ENCODE results near the gene MPC1.
"Not testable (repeated sequence)": the region's sequence is repeated elsewhere in the genome, so short reads cannot be mapped to it uniquely, and the experiment has no call there.

Gene MPC1

DNA sequence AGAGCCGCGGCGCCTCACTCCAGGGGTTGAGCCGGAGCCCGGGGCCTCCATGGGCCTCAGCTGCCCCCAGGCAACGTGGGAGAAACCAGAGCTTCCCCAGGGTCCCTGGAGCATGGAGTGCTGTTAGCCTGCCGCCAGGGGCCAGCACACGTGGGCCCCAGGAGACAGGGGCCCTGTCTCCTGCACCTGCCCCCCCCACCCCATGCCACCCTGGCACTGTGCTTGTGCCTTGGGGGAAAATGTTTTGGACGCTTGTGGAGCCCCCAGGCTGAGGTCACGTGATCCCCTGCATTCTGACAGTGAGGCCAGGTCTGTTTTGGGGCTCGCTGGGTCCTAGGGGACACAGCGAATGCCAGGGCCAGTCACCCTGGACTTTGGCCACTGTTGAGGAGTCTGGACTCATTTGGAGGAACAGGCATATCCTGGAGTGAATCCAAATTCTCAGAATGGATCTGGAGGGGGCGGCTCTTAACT lies 30.2 kb upstream of the MPC1 start:
- no peak for DNase-seq
- Mint-ChIP-seq H3K36me3 (ENCODE audit: low read depth) (peaks cover 12% of the 10 kb centered on the region), H3K4me3 (no peak overlapping the region), H3K4me1 (peaks cover 64% of the 10 kb centered on the region), H3K27me3 (no peaks in the 10 kb centered on the region), H3K9me3 (peaks cover 12% of the 10 kb centered on the region), H3K27ac (no peak overlapping the region)
- no peak for ATAC-seq

DNA sequence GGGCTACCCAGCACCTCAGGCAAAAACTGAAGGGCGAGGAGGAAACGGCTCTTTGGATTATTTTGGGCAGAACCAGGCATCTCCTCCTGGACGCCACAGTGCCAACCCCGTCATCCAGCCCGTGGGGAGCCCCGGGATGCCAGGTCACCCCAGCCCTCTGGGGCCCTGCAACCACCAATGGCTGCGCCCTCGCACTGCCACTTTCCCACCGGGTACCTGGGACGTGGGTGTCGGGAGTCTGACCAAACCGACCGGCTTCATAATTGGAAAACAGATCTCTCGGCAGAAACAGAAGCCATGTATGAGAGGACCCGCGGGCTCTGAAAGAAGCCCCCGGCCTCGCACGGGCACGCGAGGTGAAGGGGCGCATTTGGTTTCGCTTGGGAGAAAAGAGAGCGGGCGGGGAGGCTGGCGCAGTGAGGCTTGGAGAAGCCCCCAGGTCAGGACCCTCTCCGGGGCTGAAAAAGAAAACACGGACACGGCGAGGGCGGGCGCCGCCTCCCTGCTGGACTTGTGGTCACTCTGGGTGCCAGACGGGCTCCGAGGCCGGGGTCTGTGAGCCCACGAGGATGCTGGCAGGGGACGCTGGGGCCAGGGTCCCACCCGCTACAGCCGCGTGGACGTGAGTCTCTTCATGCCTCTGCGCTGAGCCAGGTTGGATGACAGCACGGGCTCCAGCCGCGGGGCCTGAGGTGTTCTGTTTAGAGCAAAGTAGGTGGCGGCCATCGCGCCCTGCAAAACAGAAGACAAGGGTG lies 29.6 kb upstream of the MPC1 start:
- Mint-ChIP-seq H3K27me3 (no peaks in the 10 kb centered on the region), H3K4me3 (no peak overlapping the region), H3K27ac (no peak overlapping the region), H3K36me3 (ENCODE audit: low read depth) (peaks cover 12% of the 10 kb centered on the region), H3K9me3 (peaks cover 12% of the 10 kb centered on the region), H3K4me1 (peaks cover 59% of the 10 kb centered on the region)
- DNase-seq (no peak), ATAC-seq (no peak)

- H3K4me1 Mint-ChIP-seq, result peaks cover 53% of the 10 kb centered on the region
- ATAC-seq, result no peak
- H3K27me3 Mint-ChIP-seq, result no peaks in the 10 kb centered on the region
- peaks cover 10% of the 10 kb centered on the region for H3K9me3 Mint-ChIP-seq
- H3K27ac Mint-ChIP-seq, result no peak overlapping the region
- peaks cover 10% of the 10 kb centered on the region for H3K36me3 Mint-ChIP-seq (ENCODE audit: low read depth)
- H3K4me3 Mint-ChIP-seq, result no peak overlapping the region
- no peak for DNase-seq
Observed at GRCh38 chr6:166411721-166412151, 29.0 kb upstream of the MPC1 start.

DNA sequence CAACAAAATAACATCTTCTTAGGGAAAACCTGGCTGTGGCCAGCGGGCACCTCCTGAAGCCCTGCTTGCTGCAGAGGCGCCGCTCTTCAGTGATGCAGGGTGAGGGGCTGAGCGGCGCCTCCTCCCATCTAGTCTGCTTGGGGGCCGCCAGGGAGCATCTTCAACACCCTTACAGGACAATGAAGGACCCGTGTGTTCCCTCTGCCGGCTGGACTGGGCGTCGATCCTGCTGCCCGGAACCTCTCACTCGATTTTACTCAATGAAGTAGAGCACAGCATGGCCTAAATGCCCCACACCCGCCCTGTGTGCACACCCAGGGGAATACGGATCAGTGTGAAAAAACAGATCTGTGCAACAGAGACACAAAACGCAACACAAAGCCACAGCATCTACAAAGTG lies 28.5 kb upstream of the MPC1 start:
- ATAC-seq (no peak), DNase-seq (no peak)
- Mint-ChIP-seq H3K4me3 (no peak overlapping the region), H3K27ac (no peak overlapping the region), H3K4me1 (peaks cover 48% of the 10 kb centered on the region), H3K27me3 (no peaks in the 10 kb centered on the region), H3K36me3 (ENCODE audit: low read depth) (peaks cover 6% of the 10 kb centered on the region), H3K9me3 (peaks cover 5% of the 10 kb centered on the region)

DNA sequence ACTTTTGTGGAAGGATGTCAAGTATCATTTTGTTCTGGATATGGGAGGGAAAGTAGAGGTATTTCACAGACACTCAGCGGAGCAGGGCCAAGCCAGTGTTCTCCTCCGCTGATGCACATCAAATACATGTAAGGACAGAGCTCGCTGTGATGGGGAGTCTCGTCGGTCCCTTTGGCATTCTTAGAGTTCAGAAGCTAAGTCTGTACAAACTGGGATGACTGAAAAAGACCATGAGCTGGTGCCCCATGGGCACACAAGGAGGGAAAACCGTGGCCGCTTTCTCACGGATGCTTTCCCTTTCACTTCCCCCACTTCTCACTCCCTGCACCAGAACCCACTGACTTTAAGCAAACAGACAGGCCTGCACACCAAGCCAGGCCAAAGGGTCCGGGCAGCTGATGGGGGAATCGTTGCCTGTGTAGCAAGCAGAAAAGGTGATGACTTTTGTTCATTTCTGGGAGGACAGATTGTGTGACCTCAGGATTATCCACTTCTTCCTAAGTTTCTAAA lies 27.7 kb upstream of the MPC1 start:
- Mint-ChIP-seq H3K9me3 (no peaks in the 10 kb centered on the region), H3K27ac (no peak overlapping the region), H3K36me3 (ENCODE audit: low read depth) (no peaks in the 10 kb centered on the region), H3K4me1 (peaks cover 40% of the 10 kb centered on the region), H3K4me3 (no peak overlapping the region), H3K27me3 (no peaks in the 10 kb centered on the region)
- DNase-seq (no peak), ATAC-seq (no peak)

- Mint-ChIP-seq H3K9me3 (no peaks in the 10 kb centered on the region), H3K27ac (no peak overlapping the region), H3K36me3 (ENCODE audit: low read depth) (no peaks in the 10 kb centered on the region), H3K27me3 (no peaks in the 10 kb centered on the region), H3K4me3 (no peak overlapping the region), H3K4me1 (peaks cover 28% of the 10 kb centered on the region)
- DNase-seq, result no peak
- ATAC-seq, result no peak
Observed at GRCh38 chr6:166408936-166409755, 26.4 kb upstream of the MPC1 start.

- Mint-ChIP-seq H3K27me3 (no peaks in the 10 kb centered on the region), H3K4me1 (peaks cover 12% of the 10 kb centered on the region), H3K27ac (no peak overlapping the region), H3K4me3 (no peak overlapping the region), H3K36me3 (ENCODE audit: low read depth) (no peaks in the 10 kb centered on the region), H3K9me3 (no peaks in the 10 kb centered on the region)
- DNase-seq (no peak), ATAC-seq (no peak)
Observed at GRCh38 chr6:166406197-166406596, 23.5 kb upstream of the MPC1 start.

- DNase-seq, result no peak
- peaks cover 4% of the 10 kb centered on the region for H3K4me1 Mint-ChIP-seq
- H3K36me3 Mint-ChIP-seq (ENCODE audit: low read depth), result no peaks in the 10 kb centered on the region
- no peak overlapping the region for H3K4me3 Mint-ChIP-seq
- no peak for ATAC-seq
- no peak overlapping the region for H3K27ac Mint-ChIP-seq
- H3K9me3 Mint-ChIP-seq, result no peaks in the 10 kb centered on the region
- no peaks in the 10 kb centered on the region for H3K27me3 Mint-ChIP-seq
Observed at GRCh38 chr6:166405386-166405785, 22.6 kb upstream of the MPC1 start.

GRCh38 chr6:166402582-166403277 lies 20.0 kb upstream of the MPC1 start:
- Mint-ChIP-seq H3K9me3 (no peaks in the 10 kb centered on the region), H3K27ac (no peak overlapping the region), H3K27me3 (no peaks in the 10 kb centered on the region), H3K36me3 (ENCODE audit: low read depth) (no peaks in the 10 kb centered on the region), H3K4me3 (no peak overlapping the region), H3K4me1 (no peaks in the 10 kb centered on the region)
- no peak for DNase-seq
- no peak for ATAC-seq

DNA sequence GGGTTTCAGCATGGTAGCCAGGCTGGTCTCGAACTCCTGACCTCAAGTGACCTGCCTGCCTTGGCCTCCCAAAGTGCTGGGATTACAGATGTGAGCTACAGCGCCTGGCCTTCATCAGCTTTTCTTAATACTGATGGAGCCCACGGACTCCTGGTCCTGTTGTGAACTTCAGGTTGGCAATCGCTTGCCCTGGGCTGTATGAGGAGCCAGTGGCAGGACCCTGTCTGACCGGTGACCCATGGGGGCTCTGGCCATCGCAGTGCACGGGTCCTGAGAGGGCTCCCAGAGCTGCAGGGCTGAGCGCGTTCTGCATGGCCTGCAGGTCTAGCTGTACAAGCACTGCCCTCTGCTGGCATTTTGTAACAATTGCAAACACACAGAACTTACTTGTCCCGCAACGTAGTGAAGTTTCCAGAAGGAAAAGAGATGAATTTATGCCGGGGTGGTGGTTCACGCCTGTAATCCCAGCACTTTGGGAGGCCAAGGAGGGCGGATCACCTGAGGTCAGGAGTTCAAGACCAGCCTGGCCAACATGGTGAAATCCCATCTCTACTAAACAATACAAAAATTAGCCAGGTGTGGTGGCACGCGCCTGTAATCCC lies 18.0 kb upstream of the MPC1 start:
- ATAC-seq (peak; percentile 55), DNase-seq (peak; percentile 57)
- H3K27ac Mint-ChIP-seq; H3K27me3 Mint-ChIP-seq; H3K4me1 Mint-ChIP-seq; H3K9me3 Mint-ChIP-seq; H3K4me3 Mint-ChIP-seq; H3K36me3 Mint-ChIP-seq (ENCODE audit: low read depth): not testable (repeated sequence)

- H3K27ac Mint-ChIP-seq, result no peak overlapping the region
- DNase-seq, result no peak
- H3K4me1 Mint-ChIP-seq, result no peaks in the 10 kb centered on the region
Observed at GRCh38 chr6:166400181-166400580, 17.4 kb upstream of the MPC1 start.

GRCh38 chr6:166398348-166398747 lies 15.6 kb upstream of the MPC1 start:
- ATAC-seq, result no peak
- no peak overlapping the region for H3K27ac Mint-ChIP-seq

More at GRCh38 chr6:166400181-166400580, 17.4 kb upstream of the MPC1 start:
- no peak for ATAC-seq
- Mint-ChIP-seq H3K9me3 (no peaks in the 10 kb centered on the region), H3K27me3 (no peaks in the 10 kb centered on the region), H3K4me3 (no peak overlapping the region), H3K36me3 (ENCODE audit: low read depth) (no peaks in the 10 kb centered on the region)

GRCh38 chr6:166397849-166398248 lies 15.1 kb upstream of the MPC1 start:
- H3K36me3 Mint-ChIP-seq (ENCODE audit: low read depth), result no peaks in the 10 kb centered on the region
- no peak overlapping the region for H3K27ac Mint-ChIP-seq
- H3K9me3 Mint-ChIP-seq, result no peaks in the 10 kb centered on the region
- DNase-seq, result no peak
- H3K27me3 Mint-ChIP-seq, result peaks cover 5% of the 10 kb centered on the region
- ATAC-seq, result no peak
- no peaks in the 10 kb centered on the region for H3K4me1 Mint-ChIP-seq
- no peak overlapping the region for H3K4me3 Mint-ChIP-seq

More at GRCh38 chr6:166398348-166398747, 15.6 kb upstream of the MPC1 start:
- no peak overlapping the region for H3K4me3 Mint-ChIP-seq
- H3K27me3 Mint-ChIP-seq, result peaks cover 5% of the 10 kb centered on the region
- DNase-seq, result no peak
- H3K9me3 Mint-ChIP-seq, result no peaks in the 10 kb centered on the region
- H3K36me3 Mint-ChIP-seq (ENCODE audit: low read depth), result no peaks in the 10 kb centered on the region
- no peaks in the 10 kb centered on the region for H3K4me1 Mint-ChIP-seq

GRCh38 chr6:166395778-166396177 lies 13.0 kb upstream of the MPC1 start:
- no peak for ATAC-seq
- peaks cover 5% of the 10 kb centered on the region for H3K27me3 Mint-ChIP-seq
- H3K4me3 Mint-ChIP-seq, result no peak overlapping the region
- no peaks in the 10 kb centered on the region for H3K4me1 Mint-ChIP-seq
- H3K36me3 Mint-ChIP-seq (ENCODE audit: low read depth), result no peaks in the 10 kb centered on the region
- DNase-seq, result no peak
- H3K9me3 Mint-ChIP-seq, result no peaks in the 10 kb centered on the region
- no peak overlapping the region for H3K27ac Mint-ChIP-seq
